Uterus (tissue), 4 donors: ENCODE data around the gene PPAN. TPM values are rescaled to one million over a fixed set of nuclear protein-coding genes. Genes with fewer than 3 reads are reported as not detected.

Source experiments
- DNase-seq, 2 donors: peaks; one replicate each; pipeline ENCODE4 v3.0.0-alpha.2; 2019 to 2020
- H3K27ac ChIP-seq, 2 donors: fragments of 200-600 bp; sonication (generic); 1 replicate in 1 of 2; 2 replicates in 1 of 2; pipeline ENCODE4 v1.5.1; 2016 to 2018
- H3K27me3 ChIP-seq, 2 donors: fragments of 200-600 bp; sonication (generic); one replicate each; pipeline ENCODE4 v1.5.1; 2018 to 2019; ENCODE audit warnings: control low read depth in 1 of 2
- H3K36me3 ChIP-seq, 2 donors: fragments of 200-600 bp; sonication (generic); one replicate each; pipeline ENCODE4 v1.5.1; 2019; ENCODE audit warnings: control low read depth in 1 of 2
- H3K4me1 ChIP-seq, 2 donors: fragments of 200-600 bp; sonication (generic); one replicate each; pipeline ENCODE4 v1.5.1; 2018 to 2019; ENCODE audit warnings: control low read depth in 1 of 2
- H3K4me3 ChIP-seq, 2 donors: fragments of 200-600 bp; sonication (generic); 1 replicate in 1 of 2; 2 replicates in 1 of 2; pipeline ENCODE4 v1.5.1; 2018 to 2019; ENCODE audit warnings: mild to moderate bottlenecking in 1 of 2
- H3K9me3 ChIP-seq, 2 donors: fragments of 200-600 bp; sonication (generic); one replicate each; pipeline ENCODE4 v1.5.1; 2019; ENCODE audit warnings: control low read depth in 1 of 2
- CTCF ChIP-seq, 4 experiments: fragments of 200-600 bp in 2 of 4; fragments of 450-650 bp in 2 of 4; sonication (generic) in 2 of 4; IDR thresholded peaks; one replicate each; pipeline ENCODE4 v1.5.1; 2016 to 2019; ENCODE audit warnings: antibody characterized with exemption in 4 of 4, mild to moderate bottlenecking in 2 of 4, moderate library complexity in 1 of 4
- POLR2A ChIP-seq, 2 donors: fragments of 450-650 bp; IDR thresholded peaks; one replicate each; pipeline ENCODE4 v1.6.1; 2016; ENCODE audit warnings: antibody characterized with exemption in 2 of 2, mild to moderate bottlenecking in 1 of 2, moderate library complexity in 1 of 2
- intact Hi-C: fragments of 100-400 bp; cut with DNase I; formaldehyde crosslinking; loops from one replicate; pipeline ENCODE4 v1.15.1; 2023; ENCODE audit warnings: low total_unique reads
- total RNA-seq, 4 donors: library from RNA; depleted of rRNA in 3 of 4; stranded (reverse); fragments of >200 nt in 3 of 4; gene quantifications; one replicate each; pipeline versions ENCODE4 v1.1.0 to v1.2.4, GENCODE V29; 2014 to 2023
- donor health status: DM: yes; HTN: yes; CAD: no.

The PPAN gene
- total RNA-seq, 4 donors from 2014 or later: 5.6 to 54.8 (median 26.1) TPM

- Histone ChIP-seq H3K4me3 (no peak overlapping the region), H3K27me3 (no peaks in the 10 kb centered on the region), H3K9me3 (no peaks in the 10 kb centered on the region), H3K4me1 (no peaks in the 10 kb centered on the region), H3K36me3 (no peaks in the 10 kb centered on the region), H3K27ac (no peak overlapping the region)
- intact Hi-C loops: no loop called here
- TF ChIP-seq CTCF (IDR thresholded peaks at IDR 0.05): no peak
- DNase-seq: no peak
These were observed 22.3 kb upstream of the PPAN start for GRCh38 chr19:10083911-10084310.

DNA sequence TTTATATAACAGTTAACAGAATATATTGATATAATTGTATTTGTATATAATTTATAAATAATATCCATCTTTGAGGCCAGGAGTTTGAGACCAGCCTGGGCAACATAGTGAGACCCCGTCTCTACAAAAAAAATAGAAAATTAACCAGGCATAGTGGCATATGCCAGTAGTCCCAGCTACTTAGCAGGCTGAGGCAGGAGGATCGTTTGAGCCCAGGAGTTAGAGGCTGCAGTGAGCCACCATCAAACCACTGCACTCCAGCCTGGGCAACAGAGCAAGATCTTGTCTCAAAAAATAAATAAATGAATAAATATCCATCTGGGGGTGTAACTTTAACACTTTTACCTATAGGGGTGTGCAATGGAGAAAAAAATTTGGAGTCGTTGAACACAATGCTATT is 21.4 kb upstream of the PPAN start:
- Histone ChIP-seq H3K9me3 (no peaks in the 10 kb centered on the region), H3K4me1 (no peaks in the 10 kb centered on the region), H3K27ac (no peak overlapping the region), H3K4me3 (no peak overlapping the region), H3K36me3 (no peaks in the 10 kb centered on the region), H3K27me3 (no peaks in the 10 kb centered on the region)
- intact Hi-C loops: no loop called here
- TF ChIP-seq CTCF (IDR thresholded peaks at IDR 0.05): no peak
- no peak for TF ChIP-seq POLR2A (IDR thresholded peaks at IDR 0.05)
- DNase-seq: no peak

GRCh38 chr19:10085641-10086590 is 20.2 kb upstream of the PPAN start, which contains the start of gene SHFL:
Gene SHFL, plus strand, starts transcription at chr19:10086317. Its CDS starts 111 bp downstream, at chr19:10086428.
- Histone ChIP-seq H3K4me1 (no peaks in the 10 kb centered on the region), H3K27me3 (no peaks in the 10 kb centered on the region), H3K9me3 (no peaks in the 10 kb centered on the region), H3K36me3 (no peaks in the 10 kb centered on the region), H3K4me3 (peak within 1 kb of the TSS; percentile 81 to 91), H3K27ac (peak within 1 kb of the TSS; percentile 89 to 91)
- peak; percentile 72 to 82 for DNase-seq
- intact Hi-C loops: no loop called here
- TF ChIP-seq CTCF (IDR thresholded peaks at IDR 0.05): no peak
- TF ChIP-seq POLR2A (IDR thresholded peaks at IDR 0.05): peak in 1 of 2 donors; percentile 68

DNA sequence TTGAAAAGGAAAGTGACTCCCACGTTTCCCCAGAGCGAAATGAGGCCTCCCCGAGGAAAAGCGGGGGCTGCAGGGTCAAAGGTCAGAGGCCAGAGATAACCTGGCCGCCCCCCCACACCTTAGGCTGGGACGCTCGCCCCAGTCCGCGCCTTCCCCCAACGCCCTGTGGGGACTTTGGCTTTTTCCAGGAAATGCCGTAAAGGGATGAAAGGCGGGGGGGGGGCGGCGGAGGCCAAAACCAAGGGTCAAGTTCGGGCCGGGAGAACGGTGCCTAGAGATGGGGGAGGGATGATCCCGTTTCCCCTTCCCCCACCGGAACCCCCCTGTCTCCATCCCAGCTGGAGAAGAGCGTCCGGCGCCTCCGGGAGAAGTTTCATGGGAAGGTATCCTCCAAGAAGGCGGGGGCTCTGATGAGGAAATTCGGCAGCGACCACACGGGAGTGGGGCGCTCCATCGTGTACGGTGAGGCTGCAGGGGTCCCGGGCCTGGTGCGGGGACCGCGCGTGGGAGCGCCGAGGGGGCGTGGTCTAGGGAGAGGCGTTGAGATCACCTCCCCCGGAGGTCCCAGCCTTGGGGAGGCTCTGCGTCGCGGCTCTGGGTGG is 19.5 kb upstream of the PPAN start:
- no peaks in the 10 kb centered on the region for H3K36me3 ChIP-seq
- H3K9me3 ChIP-seq: no peaks in the 10 kb centered on the region
- intact Hi-C loops: no loop called here
- H3K27me3 ChIP-seq: no peaks in the 10 kb centered on the region
- no peaks in the 10 kb centered on the region for H3K4me1 ChIP-seq
- peak overlapping the region; percentile 81 to 91 for H3K4me3 ChIP-seq
- TF ChIP-seq POLR2A (IDR thresholded peaks at IDR 0.05): no peak
- no peak for TF ChIP-seq CTCF (IDR thresholded peaks at IDR 0.05)
- peak overlapping the region; percentile 89 to 91 for H3K27ac ChIP-seq
- peak; percentile 43 to 50 for DNase-seq
